ENCODE data around the gene NDEL1. TPM values are rescaled to one million over a fixed set of nuclear protein-coding genes. Genes with fewer than 3 reads are reported as not detected.

The NDEL1 gene
- total and polyA plus RNA-seq, 4 donors: 15.3 to 52.3 (median 35.4) TPM

GRCh38 chr17:8451933-8452614 is 16.4 kb downstream of the NDEL1 start:
- Histone ChIP-seq H3K27ac (ENCODE audit: low read depth in 1 of 2, low read length in 2 of 2) (peak overlapping the region in 1 of 2 donors; percentile 52), H3K9me3 (ENCODE audit: control insufficient read depth in 4 of 4, low read length in 3 of 4) (no peaks in the 10 kb centered on the region), H3K36me3 (ENCODE audit: control insufficient read depth in 4 of 4, insufficient read depth in 3 of 4, low read depth in 1 of 4, low read length in 3 of 4) (peaks cover 8 to 45% (median 27%) of the 10 kb centered on the region in 4 donors), H3K27me3 (ENCODE audit: control insufficient read depth in 4 of 4, insufficient read depth in 4 of 4, low read length in 3 of 4) (no peaks in the 10 kb centered on the region), H3K4me1 (ENCODE audit: control insufficient read depth in 4 of 4, insufficient read depth in 4 of 4, low read length in 3 of 4) (peaks cover 9 to 30% (median 26%) of the 10 kb centered on the region in 4 donors), H3K4me3 (ENCODE audit: low read depth in 1 of 3, low read length in 3 of 3) (no peak overlapping the region), H3K9ac (ENCODE audit: low read depth in 1 of 2, low read length in 2 of 2) (no peak overlapping the region)
- TF ChIP-seq HNF4A (conservative IDR thresholded peaks at IDR 0.05) (peak; percentile 57), YY1 (IDR thresholded peaks at IDR 0.05) (peak; percentile 12), TAF1 (conservative IDR thresholded peaks at IDR 0.05) (no peak), RXRA (IDR thresholded peaks at IDR 0.05) (peak in 1 of 2 donors; percentile 17), GABPA (IDR thresholded peaks at IDR 0.05 in 1 of 2, conservative IDR thresholded peaks at IDR 0.05 in 1 of 2) (no peak), ATF3 (IDR thresholded peaks at IDR 0.05) (no peak), REST (IDR thresholded peaks at IDR 0.05) (no peak), ZBTB33 (IDR thresholded peaks at IDR 0.05) (no peak)
- 45% methylated on average over 8 of the region's 8 CpGs for WGBS
- DNase-seq (ENCODE audit: low spot score): no peak

- no peak for TF ChIP-seq CTCF (IDR thresholded peaks at IDR 0.05; ENCODE audit: low read depth, low read length, missing input control)
- no peak for TF ChIP-seq HNF4G (IDR thresholded peaks at IDR 0.05)
- no peak for TF ChIP-seq JUND (IDR thresholded peaks at IDR 0.05)
- no peak for TF ChIP-seq REST (IDR thresholded peaks at IDR 0.05)
- TF ChIP-seq EGR1 (IDR thresholded peaks at IDR 0.05; ENCODE audit: low read depth in 2 of 2): no peak
- no peak for TF ChIP-seq FOXA2 (IDR thresholded peaks at IDR 0.05)
- no peak for TF ChIP-seq TAF1 (conservative IDR thresholded peaks at IDR 0.05)
- no peak for TF ChIP-seq GABPA (IDR thresholded peaks at IDR 0.05 in 1 of 2, conservative IDR thresholded peaks at IDR 0.05 in 1 of 2)
- no peak for TF ChIP-seq YY1 (IDR thresholded peaks at IDR 0.05)
- TF ChIP-seq ZBTB33 (IDR thresholded peaks at IDR 0.05): no peak
- no peak for TF ChIP-seq RAD21 (IDR thresholded peaks at IDR 0.05)
- no peak for TF ChIP-seq NR2F2 (IDR thresholded peaks at IDR 0.05)
- no peak for TF ChIP-seq RXRA (IDR thresholded peaks at IDR 0.05)
- TF ChIP-seq MAX (IDR thresholded peaks at IDR 0.05): no peak
- TF ChIP-seq SP1 (IDR thresholded peaks at IDR 0.05): no peak
- TF ChIP-seq HNF4A (conservative IDR thresholded peaks at IDR 0.05): no peak
- DNase-seq (ENCODE audit: low spot score): no peak
- WGBS: 93% methylated on average over 3 of the region's 3 CpGs
- Histone ChIP-seq H3K27ac (ENCODE audit: low read depth in 1 of 2, low read length in 2 of 2) (no peak overlapping the region), H3K36me3 (ENCODE audit: control insufficient read depth in 4 of 4, insufficient read depth in 3 of 4, low read depth in 1 of 4, low read length in 3 of 4) (peaks cover 10 to 51% (median 30%) of the 10 kb centered on the region in 4 donors), H3K4me3 (ENCODE audit: low read depth in 1 of 3, low read length in 3 of 3) (no peak overlapping the region), H3K9ac (ENCODE audit: low read depth in 1 of 2, low read length in 2 of 2) (no peak overlapping the region), H3K9me3 (ENCODE audit: control insufficient read depth in 4 of 4, low read length in 3 of 4) (no peaks in the 10 kb centered on the region), H3K27me3 (ENCODE audit: control insufficient read depth in 4 of 4, insufficient read depth in 4 of 4, low read length in 3 of 4) (no peaks in the 10 kb centered on the region), H3K4me1 (ENCODE audit: control insufficient read depth in 4 of 4, insufficient read depth in 4 of 4, low read length in 3 of 4) (peaks cover 6 to 32% (median 27%) of the 10 kb centered on the region in 4 donors)
Observed at GRCh38 chr17:8453326-8453725, 17.6 kb downstream of the NDEL1 start.
